Ishikawa (cell line): ENCODE data around the gene GABPA.

ENCODE experiments used
- CEBPB ChIP-seq: IDR thresholded peaks from 2 replicates; pipeline ENCODE4 v1.6.1; 2012
- CREB1 ChIP-seq: IDR thresholded peaks from 2 replicates; pipeline ENCODE4 v1.6.1; 2012; ENCODE audit warnings: low read depth
- EGR1 ChIP-seq: IDR thresholded peaks from 2 replicates; pipeline ENCODE4 v1.6.1; 2012
- EP300 ChIP-seq: IDR thresholded peaks from 2 replicates; pipeline ENCODE4 v1.6.1; 2012; ENCODE audit warnings: borderline replicate concordance
- FOXM1 ChIP-seq: IDR thresholded peaks from 2 replicates; pipeline ENCODE4 v1.6.1; 2012; ENCODE audit warnings: low read depth, borderline replicate concordance
- NFIC ChIP-seq: IDR thresholded peaks from 2 replicates; pipeline ENCODE4 v1.6.1; 2012
- RAD21 ChIP-seq: IDR thresholded peaks from 2 replicates; pipeline ENCODE4 v1.6.1; 2012; ENCODE audit warnings: low read depth
- TAF1 ChIP-seq: IDR thresholded peaks from 2 replicates; pipeline ENCODE4 v1.6.1; 2012; ENCODE audit warnings: low read depth, mild to moderate bottlenecking
- TCF12 ChIP-seq: IDR thresholded peaks from 2 replicates; pipeline ENCODE4 v1.6.1; 2012; ENCODE audit warnings: low read depth
- TEAD4 ChIP-seq: IDR thresholded peaks from 2 replicates; pipeline ENCODE4 v1.6.1; 2012
- YY1 ChIP-seq: IDR thresholded peaks from 2 replicates; pipeline ENCODE4 v1.6.1; 2012; ENCODE audit warnings: low read depth
- TF ChIP-seq, protein P1 (sequence below): IDR thresholded peaks from 2 replicates; pipeline ENCODE4 v1.6.1; 2012; ENCODE audit warnings: low read depth, mild to moderate bottlenecking
- TF ChIP-seq, protein P2 (sequence below): IDR thresholded peaks from 2 replicates; pipeline ENCODE4 v1.6.1; 2012
- TF ChIP-seq, protein P3 (sequence below): IDR thresholded peaks from 2 replicates; pipeline ENCODE4 v1.6.1; 2012

DNA sequence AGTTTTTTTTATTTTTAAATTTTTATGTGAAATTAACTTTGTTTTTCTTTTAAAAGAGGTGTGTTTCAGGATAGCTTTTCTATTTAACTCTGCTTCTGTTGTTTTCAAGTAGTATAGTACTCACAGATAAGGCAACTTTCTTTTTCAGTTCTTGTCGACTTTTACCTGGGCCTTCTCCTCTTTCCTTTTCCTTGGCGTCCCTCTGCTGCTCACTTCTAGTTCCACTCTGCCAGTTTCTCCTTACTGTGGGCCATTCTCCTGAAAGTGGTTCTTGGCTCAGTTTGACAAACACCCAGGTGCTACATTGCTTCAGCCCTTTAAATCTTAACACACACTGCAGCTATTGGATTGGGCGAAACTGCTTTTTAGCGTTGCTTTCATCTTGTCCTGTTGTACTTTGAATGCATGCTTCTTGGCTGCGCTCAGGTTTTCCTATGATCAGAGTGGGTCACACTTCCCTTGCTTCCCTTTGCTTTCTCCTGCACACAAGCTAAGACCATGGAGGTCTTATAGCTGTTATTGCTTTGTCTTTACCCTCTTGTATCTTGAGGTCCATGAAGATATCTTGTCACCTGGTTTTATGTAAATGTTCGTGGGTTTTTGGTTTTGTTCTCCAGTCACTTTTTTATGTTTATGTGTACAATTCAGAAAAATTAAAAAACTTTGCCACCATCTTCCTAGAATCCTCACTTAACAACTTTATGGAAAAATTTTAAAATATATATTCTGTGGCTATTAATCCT lies 21.6 kb downstream of the GABPA start:
- no peak for TF ChIP-seq EP300
- TF ChIP-seq, protein P1, sequence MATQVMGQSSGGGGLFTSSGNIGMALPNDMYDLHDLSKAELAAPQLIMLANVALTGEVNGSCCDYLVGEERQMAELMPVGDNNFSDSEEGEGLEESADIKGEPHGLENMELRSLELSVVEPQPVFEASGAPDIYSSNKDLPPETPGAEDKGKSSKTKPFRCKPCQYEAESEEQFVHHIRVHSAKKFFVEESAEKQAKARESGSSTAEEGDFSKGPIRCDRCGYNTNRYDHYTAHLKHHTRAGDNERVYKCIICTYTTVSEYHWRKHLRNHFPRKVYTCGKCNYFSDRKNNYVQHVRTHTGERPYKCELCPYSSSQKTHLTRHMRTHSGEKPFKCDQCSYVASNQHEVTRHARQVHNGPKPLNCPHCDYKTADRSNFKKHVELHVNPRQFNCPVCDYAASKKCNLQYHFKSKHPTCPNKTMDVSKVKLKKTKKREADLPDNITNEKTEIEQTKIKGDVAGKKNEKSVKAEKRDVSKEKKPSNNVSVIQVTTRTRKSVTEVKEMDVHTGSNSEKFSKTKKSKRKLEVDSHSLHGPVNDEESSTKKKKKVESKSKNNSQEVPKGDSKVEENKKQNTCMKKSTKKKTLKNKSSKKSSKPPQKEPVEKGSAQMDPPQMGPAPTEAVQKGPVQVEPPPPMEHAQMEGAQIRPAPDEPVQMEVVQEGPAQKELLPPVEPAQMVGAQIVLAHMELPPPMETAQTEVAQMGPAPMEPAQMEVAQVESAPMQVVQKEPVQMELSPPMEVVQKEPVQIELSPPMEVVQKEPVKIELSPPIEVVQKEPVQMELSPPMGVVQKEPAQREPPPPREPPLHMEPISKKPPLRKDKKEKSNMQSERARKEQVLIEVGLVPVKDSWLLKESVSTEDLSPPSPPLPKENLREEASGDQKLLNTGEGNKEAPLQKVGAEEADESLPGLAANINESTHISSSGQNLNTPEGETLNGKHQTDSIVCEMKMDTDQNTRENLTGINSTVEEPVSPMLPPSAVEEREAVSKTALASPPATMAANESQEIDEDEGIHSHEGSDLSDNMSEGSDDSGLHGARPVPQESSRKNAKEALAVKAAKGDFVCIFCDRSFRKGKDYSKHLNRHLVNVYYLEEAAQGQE, result no peak
- TF ChIP-seq YY1, result no peak
- no peak for TF ChIP-seq CREB1
- TF ChIP-seq, protein P2, sequence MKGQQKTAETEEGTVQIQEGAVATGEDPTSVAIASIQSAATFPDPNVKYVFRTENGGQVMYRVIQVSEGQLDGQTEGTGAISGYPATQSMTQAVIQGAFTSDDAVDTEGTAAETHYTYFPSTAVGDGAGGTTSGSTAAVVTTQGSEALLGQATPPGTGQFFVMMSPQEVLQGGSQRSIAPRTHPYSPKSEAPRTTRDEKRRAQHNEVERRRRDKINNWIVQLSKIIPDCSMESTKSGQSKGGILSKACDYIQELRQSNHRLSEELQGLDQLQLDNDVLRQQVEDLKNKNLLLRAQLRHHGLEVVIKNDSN, result no peak
- no peak for TF ChIP-seq TEAD4
- TF ChIP-seq, protein P3, sequence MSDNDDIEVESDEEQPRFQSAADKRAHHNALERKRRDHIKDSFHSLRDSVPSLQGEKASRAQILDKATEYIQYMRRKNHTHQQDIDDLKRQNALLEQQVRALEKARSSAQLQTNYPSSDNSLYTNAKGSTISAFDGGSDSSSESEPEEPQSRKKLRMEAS, result no peak
- TF ChIP-seq EGR1, result no peak
- no peak for TF ChIP-seq NFIC
- TF ChIP-seq TAF1, result no peak
- no peak for TF ChIP-seq FOXM1
- TF ChIP-seq TCF12, result no peak
- TF ChIP-seq CEBPB, result no peak
- TF ChIP-seq RAD21, result no peak
